WI38 (cell line): ENCODE results near the gene SYT5.
"Not testable (repeated sequence)": the region's sequence is repeated elsewhere in the genome, so short reads cannot be mapped to it uniquely, and the experiment has no call there.

ENCODE experiments used
- H3K4me3 ChIP-seq: 2 replicates; pipeline ENCODE4 v1.5.1; 2011; ENCODE audit warnings: low read depth, mild to moderate bottlenecking, control low read depth, low read length
- TF ChIP-seq, protein P1 (sequence below): IDR thresholded peaks from 2 replicates; pipeline ENCODE4 v1.5.1; 2012; ENCODE audit warnings: low read depth, mild to moderate bottlenecking, control low read depth, low read length

Gene SYT5

DNA sequence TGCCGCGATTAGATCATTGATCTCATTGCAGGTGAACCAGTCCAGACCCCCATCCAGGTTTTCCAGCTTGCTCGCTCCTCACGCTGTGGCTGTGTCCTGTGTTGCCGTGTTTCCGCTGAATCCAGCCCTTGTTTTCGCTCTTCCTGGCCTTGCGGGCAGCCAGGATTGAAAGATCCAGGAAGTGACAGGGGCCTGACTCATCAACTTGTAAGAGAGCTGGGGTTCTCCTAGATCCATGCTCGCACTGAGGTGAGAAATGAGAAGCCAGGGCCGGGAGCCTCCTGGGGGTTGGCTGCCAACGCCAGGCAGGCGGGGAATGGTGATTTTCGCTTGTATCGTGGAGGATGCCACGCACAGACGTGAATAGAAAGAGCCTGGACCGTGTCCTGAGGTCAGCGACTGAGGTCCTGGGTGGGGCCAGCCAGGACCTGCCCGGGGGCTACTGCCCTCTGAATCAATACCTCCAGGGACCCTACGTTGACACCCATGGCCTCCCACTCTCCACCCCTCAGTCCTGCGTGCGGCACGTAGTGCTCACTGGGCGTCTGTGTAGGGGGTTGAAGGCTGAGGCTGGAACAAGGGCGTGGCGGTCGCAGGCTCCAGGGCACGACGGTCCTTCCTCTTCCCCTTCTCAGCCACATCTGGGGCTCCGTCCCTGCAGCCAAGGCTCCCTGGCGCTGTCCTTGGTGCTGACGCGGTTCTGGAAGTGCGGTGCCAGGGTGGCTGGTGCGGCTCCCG is 36.5 kb upstream of the SYT5 start:
- peak overlapping the region; percentile 56 for H3K4me3 ChIP-seq
- TF ChIP-seq, protein P1, sequence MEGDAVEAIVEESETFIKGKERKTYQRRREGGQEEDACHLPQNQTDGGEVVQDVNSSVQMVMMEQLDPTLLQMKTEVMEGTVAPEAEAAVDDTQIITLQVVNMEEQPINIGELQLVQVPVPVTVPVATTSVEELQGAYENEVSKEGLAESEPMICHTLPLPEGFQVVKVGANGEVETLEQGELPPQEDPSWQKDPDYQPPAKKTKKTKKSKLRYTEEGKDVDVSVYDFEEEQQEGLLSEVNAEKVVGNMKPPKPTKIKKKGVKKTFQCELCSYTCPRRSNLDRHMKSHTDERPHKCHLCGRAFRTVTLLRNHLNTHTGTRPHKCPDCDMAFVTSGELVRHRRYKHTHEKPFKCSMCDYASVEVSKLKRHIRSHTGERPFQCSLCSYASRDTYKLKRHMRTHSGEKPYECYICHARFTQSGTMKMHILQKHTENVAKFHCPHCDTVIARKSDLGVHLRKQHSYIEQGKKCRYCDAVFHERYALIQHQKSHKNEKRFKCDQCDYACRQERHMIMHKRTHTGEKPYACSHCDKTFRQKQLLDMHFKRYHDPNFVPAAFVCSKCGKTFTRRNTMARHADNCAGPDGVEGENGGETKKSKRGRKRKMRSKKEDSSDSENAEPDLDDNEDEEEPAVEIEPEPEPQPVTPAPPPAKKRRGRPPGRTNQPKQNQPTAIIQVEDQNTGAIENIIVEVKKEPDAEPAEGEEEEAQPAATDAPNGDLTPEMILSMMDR = no peak

GRCh38 chr19:55213547-55213946 is 33.5 kb upstream of the SYT5 start:
- H3K4me3 ChIP-seq = no peak overlapping the region
- TF ChIP-seq, protein P1 = no peak

- no peak overlapping the region for H3K4me3 ChIP-seq
- TF ChIP-seq, protein P1 = no peak
Observed at GRCh38 chr19:55212447-55212846, 32.4 kb upstream of the SYT5 start.

DNA sequence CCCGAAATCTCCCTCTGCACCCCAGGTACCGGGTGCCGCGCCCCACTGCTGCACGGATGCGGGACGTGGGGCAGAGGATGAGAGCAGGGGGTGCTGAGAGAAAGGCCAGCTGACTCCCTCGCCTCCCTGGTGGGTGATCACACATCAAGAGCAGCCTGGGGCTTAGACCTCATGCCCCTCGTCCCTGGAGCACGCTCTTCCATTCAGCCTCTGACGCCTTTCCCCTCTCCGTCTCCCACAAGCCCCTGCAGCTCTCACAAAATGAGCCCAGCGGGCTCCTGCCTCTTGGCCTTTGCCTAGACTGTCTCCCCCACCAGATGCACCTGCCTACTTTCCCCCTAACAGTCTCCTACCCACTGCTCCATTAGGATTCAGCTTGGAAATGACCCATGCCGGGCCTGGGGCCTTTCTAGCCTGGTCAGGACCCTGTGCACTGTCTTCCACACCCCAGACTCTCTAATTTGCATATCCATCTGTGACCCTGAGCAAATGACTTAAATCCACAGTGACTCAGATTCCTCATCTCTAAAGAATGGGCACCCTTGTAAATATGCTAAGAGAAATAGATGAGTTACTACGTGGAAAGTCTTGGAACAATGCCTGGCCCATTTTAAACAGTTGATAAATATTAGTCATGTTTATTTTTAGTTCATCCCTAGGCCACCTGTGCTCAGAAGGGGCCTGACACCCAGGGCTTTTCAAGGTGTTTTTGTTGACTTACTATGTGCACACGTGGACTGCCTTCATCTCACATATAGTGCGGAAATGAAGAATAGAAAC is 29.8 kb upstream of the SYT5 start:
- TF ChIP-seq, protein P1 = no peak
- no peak overlapping the region for H3K4me3 ChIP-seq

GRCh38 chr19:55208880-55209692 is 29.0 kb upstream of the SYT5 start, which contains the start of gene PTPRH:
TSS of gene PTPRH (minus strand) at chr19:55209501. CDS start at chr19:55209433, 68 bp downstream.
- no peak within 1 kb of the TSS for H3K4me3 ChIP-seq
- TF ChIP-seq, protein P1 = no peak

- TF ChIP-seq, protein P1 = no peak
- H3K4me3 ChIP-seq = peak overlapping the region; percentile 54
Observed at GRCh38 chr19:55206664-55207500, 26.8 kb upstream of the SYT5 start.

DNA sequence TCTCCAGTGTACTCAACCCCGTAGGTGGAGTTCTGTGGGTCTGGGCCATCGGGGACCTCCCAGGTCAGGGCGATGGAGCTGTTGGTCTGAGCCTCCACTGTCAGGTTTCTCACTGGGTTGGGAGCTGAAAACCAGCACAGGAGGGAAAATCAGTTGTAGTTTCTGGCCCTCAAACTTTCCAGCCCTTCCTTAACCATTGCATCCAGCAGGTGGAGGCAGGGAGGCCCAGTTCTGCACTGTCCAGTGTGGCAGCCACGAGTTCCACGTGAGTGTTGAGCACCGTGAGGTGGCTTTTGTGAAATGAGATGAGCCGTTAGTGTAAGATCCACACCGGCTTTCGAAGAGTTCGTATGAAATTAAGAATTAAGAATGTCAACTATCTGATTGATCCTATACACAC is 22.1 kb upstream of the SYT5 start:
- not testable (repeated sequence) for H3K4me3 ChIP-seq
